GM18526 (cell line): ENCODE measurements around the gene CBX3.

Experiments used
- POLR2A ChIP-seq: IDR thresholded peaks from 3 replicates; pipeline ENCODE4 v1.6.1; 2011; ENCODE audit not compliant: insufficient read length; ENCODE audit errors: extremely low read depth

Gene CBX3

GRCh38 chr7:26192485-26193087 is 9.0 kb upstream of the CBX3 start:
- no peak for TF ChIP-seq POLR2A

- TF ChIP-seq POLR2A: no peak
Measured at GRCh38 chr7:26193432-26194207, 7.9 kb upstream of the CBX3 start.

DNA sequence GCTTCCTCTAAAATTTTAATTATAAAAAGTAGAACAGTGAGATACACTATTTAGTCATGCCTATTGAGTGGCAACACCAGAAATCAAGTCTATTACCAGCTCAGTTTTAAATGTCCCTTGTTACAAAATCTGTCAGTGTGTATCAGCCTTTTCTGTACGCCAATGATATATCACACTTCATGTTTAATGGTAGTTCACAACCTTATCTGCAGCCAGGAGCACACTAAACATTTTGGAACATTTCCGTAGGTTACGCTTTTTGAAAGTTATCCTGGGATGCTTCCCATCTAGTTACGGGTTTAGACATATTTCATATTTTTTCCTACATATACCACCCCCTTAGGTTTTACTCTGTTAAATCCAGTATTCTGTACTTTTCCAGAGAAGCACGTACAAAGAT is 6.4 kb upstream of the CBX3 start:
- TF ChIP-seq POLR2A: no peak

DNA sequence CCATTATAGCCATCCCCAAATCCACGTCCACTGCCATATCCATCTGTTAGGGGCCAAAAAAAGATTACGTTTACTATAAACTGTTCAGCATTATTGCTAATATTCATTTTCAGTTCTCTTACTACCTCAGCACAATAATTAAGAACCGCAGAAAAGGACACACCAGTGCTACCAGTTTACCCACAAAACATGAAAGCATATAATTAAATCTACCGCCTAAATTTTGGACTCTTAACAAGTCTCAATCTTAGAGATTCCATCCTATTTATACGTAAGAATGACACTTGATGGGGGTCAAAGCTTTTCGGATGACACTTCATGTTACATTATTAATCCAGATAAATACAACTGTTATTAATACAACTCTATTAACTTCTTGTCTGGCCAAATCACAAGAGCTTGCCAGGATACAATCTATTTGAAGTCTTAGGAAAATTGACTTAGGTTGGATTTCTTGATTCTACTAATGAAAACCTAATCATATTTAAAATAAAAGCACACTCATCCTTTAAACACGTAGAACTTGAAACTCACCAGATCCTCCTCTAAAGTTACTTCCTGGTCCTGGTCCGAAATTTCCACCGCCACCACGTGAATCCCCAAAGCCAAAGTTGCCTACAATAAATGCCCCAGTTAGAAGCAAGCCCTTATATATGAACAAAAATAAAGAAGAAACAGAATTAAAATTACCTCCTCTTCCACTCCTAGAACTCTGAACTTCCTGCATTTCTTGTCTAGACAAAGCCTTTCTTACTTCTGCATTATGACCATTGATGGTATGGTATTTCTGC is 5.5 kb upstream of the CBX3 start:
- TF ChIP-seq POLR2A: no peak

DNA sequence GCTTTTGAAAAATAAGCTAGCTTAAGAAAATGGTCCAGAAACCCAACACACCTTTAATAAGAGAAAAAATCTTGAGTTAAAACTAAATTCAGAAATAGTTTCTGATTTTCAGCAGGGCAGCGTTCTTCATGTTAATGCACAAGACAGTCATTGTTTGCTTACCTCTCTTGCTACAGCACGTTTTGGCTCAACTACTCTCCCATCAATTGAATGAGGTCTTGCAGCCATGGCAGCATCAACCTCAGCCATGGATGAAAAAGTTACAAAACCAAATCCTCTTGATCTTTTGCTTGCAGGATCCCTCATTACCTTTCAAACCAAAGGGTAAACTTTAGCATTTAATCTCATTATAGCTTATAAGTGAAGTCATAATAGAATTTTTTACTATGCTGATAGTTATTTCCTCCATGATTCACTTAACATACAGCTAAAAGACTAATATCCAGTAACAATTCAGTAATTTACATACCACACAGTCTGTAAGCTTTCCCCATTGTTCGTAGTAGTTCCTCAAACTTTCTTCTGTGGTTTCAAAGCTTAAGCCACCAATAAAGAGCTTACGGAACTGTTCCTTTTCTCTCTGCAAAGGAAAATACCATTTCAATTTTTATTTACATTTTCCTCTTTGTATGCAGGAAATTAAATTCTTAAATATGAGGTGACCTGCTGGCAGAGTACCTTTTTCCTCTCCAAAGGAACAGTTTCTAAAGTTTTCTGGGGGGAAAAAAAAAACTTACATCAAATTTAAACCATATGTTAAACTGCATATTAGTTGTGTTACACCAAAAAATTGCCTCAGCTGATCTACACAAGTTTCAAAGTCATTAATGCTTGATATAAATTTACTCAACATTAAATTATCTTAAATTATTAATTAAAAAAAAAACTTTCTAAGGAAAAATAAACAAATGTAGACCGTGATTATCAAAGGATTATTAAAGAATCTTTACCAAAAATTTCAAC is 4.1 kb upstream of the CBX3 start:
- no peak for TF ChIP-seq POLR2A

DNA sequence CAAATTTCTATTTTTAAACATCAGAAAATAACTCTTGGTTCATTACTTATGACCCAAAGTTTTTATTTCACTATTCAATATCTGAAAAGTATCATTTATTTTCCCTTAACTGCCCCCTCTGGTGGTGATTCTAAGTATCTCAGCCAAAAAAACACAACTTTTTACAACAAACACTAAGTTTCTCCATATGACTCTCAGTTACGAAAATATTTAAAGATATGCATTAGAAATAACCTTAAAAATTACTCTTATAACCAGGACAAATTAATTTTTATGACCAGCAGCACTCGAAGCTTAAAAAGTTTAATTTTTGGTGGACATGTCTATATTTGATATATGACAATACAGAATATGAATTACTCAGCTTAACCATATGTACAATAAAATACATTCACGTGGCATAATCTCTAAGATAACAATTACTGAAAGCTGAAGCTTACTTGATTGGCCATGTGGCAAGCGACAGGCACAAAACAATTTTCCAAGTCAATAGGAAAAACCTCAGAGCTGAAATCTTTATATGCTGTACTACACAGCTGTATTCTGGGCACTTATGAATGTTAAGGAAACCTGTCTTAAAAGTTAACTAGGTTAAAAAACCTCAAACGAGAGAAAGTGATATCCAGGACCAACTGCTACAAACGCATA is 3.3 kb upstream of the CBX3 start:
- no peak for TF ChIP-seq POLR2A

DNA sequence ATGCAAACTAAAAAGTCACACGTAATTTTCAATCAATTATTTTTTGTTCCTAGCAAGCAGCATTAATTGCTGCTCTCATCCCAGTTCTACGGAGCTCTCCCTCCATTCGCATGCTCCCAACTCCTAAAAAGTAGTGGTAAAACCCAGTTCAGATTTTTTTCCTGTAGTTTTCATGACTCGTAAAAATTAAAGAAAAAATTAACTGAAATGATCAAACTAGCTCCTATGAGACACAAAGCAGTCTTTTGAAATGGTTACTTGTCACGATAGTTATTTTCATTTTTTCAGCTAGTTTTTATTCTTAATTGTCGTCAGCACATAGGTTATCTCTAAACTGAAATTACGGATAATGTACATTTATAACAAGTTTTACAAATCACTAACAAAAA is 2.8 kb upstream of the CBX3 start:
- no peak for TF ChIP-seq POLR2A

GRCh38 chr7:26199301-26200037 is 2.1 kb upstream of the CBX3 start:
- no peak for TF ChIP-seq POLR2A

DNA sequence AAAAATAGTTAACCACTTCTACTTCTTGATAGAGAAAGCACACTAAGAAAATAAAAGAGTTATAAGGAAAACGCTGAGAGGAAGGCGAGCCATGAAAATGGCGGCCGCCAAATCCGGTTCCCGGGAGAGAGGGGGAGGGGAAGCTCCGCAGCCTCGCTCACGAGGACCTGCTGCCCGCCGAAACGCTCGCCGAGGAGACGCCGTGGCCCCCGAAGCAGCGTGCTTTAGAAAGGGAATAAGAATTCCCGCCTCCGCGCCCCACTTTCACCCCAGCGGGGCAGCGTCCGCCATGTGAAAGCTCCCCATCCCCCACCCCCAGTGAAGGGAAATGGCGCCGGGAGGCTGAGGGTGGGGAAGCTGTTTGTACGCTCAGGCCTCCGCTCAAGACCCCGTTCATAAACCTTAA is 1.5 kb upstream of the CBX3 start:
- TF ChIP-seq POLR2A: no peak

- peak; percentile 100 for TF ChIP-seq POLR2A
Measured at GRCh38 chr7:26200444-26201246, 900 bp upstream of the CBX3 start, which contains the start of gene HNRNPA2B1. Gene HNRNPA2B1 (minus strand): TSS chr7:26200746. CDS start chr7:26200577, 169 bp downstream.

GRCh38 chr7:26202019-26202990 is 760 bp downstream of the CBX3 start:
- TF ChIP-seq POLR2A: no peak

GRCh38 chr7:26203016-26203415 is 1.5 kb downstream of the CBX3 start:
- no peak for TF ChIP-seq POLR2A
